ENCODE data around the gene CACNA1C.

Gene CACNA1C

DNA sequence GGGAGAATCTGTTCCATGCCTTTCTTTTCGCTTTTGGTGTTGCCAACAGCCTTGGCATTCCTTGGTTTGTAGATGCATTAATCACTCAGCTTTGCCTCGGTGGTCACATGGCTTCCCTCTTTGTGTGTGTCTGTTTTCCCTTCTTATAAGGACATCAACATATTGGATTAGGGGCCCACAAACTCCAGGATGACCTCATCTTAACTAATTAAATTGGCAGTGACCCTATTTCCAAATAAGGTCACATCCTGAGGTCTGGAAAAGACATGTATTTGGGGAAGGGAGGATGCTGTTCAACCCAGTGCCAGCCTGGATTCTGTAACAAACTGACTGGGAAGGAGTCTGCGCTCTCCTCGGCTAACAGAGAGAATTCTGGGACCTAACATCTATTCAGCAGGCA is 376.2 kb downstream of the CACNA1C start:
- H3K27me3 ChIP-seq (ENCODE audit: control insufficient read depth, insufficient read depth, low read length, poor library complexity, severe bottlenecking), result no peaks in the 10 kb centered on the region
- 94% methylated on average over 4 of the region's 4 CpGs for WGBS, 2 experiments
- H3K4me1 ChIP-seq (ENCODE audit: control insufficient read depth, insufficient read depth, low read length), result no peaks in the 10 kb centered on the region
- no peak overlapping the region for H3K4me3 ChIP-seq (ENCODE audit: insufficient read depth, low read depth, low read length)
- no peaks in the 10 kb centered on the region for H3K36me3 ChIP-seq (ENCODE audit: control insufficient read depth, insufficient read depth, low read length)
- H3K9me3 ChIP-seq (ENCODE audit: control insufficient read depth, low read length), result no peaks in the 10 kb centered on the region
- H3K27ac ChIP-seq (ENCODE audit: insufficient read depth, low read depth, low read length, poor library complexity, severe bottlenecking), result no peak overlapping the region

DNA sequence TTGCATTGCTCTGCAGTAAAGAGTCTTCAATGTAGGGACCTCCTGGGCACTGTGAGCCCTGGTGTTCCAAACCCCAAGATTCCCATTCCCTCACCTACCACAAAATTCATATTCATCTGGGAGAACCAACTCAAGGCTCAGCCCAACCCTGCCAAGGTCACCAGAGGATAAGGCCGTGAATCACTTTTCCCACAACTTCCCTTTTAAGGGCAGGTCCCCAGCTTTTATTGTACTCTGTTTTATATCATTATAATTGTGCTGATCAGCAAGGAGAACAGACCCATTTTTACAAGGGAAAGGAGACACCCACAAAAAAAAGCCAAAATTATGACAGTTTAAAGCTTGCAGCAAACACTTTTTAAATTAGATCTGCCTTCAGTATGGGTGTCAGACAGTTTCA is 379.0 kb downstream of the CACNA1C start:
- Histone ChIP-seq H3K4me3 (ENCODE audit: insufficient read depth, low read depth, low read length) (no peak overlapping the region), H3K27me3 (ENCODE audit: control insufficient read depth, insufficient read depth, low read length, poor library complexity, severe bottlenecking) (no peaks in the 10 kb centered on the region), H3K9me3 (ENCODE audit: control insufficient read depth, low read length) (no peaks in the 10 kb centered on the region), H3K4me1 (ENCODE audit: control insufficient read depth, insufficient read depth, low read length) (no peaks in the 10 kb centered on the region), H3K36me3 (ENCODE audit: control insufficient read depth, insufficient read depth, low read length) (no peaks in the 10 kb centered on the region), H3K27ac (ENCODE audit: insufficient read depth, low read depth, low read length, poor library complexity, severe bottlenecking) (no peak overlapping the region)
- WGBS, 2 experiments, result 100% methylated on average over 1 of the region's 1 CpG

DNA sequence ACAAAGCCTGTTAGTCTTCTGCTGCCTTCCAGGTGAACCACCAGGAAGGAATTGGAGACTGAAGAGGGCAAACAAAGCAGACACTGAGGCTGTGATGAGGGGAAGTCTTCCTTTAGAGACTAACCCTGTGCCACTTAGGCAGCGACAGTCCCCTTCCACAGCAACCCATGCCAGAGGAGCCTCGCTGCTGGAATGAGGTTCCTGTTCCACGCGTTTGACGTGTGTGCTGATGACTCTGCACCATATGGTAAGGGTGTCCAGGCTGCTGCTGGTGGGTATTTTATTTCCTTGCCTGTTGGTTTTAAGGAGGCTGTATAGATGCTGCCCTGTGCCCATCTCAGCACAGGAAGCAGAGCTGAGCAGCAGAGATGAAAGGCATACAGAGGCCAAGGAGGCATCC is 380.1 kb downstream of the CACNA1C start:
- no peaks in the 10 kb centered on the region for H3K4me1 ChIP-seq (ENCODE audit: control insufficient read depth, insufficient read depth, low read length)
- H3K27me3 ChIP-seq (ENCODE audit: control insufficient read depth, insufficient read depth, low read length, poor library complexity, severe bottlenecking), result no peaks in the 10 kb centered on the region
- 94 to 98% methylated on average over 5 of the region's 5 CpGs for WGBS, 2 experiments

DNA sequence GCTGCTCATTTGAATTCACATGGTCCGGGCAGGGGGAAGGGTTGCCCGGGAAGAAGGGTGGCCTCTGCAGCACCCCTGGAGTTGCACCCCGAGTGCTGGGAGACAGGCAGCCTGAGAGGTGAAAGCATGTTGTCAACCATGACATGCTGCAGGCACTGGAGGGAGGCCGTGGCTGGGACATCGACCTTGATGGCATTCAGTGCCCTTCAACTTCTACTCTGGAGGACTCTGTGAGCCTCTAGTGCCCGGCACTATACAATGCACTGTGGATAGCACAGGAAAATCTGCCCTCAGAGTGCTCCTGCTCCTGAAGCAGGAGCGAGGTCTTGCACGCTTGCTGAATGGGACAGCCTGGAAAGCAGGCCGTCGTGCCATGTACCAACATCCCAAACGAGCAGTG is 382.7 kb downstream of the CACNA1C start:
- no peaks in the 10 kb centered on the region for H3K9me3 ChIP-seq (ENCODE audit: control insufficient read depth, low read length)
- 87% methylated on average over 11 of the region's 11 CpGs for WGBS, 2 experiments
- no peak overlapping the region for H3K27ac ChIP-seq (ENCODE audit: insufficient read depth, low read depth, low read length, poor library complexity, severe bottlenecking)
- H3K36me3 ChIP-seq (ENCODE audit: control insufficient read depth, insufficient read depth, low read length), result no peaks in the 10 kb centered on the region
- H3K27me3 ChIP-seq (ENCODE audit: control insufficient read depth, insufficient read depth, low read length, poor library complexity, severe bottlenecking), result no peaks in the 10 kb centered on the region
- H3K4me1 ChIP-seq (ENCODE audit: control insufficient read depth, insufficient read depth, low read length), result no peaks in the 10 kb centered on the region
- no peak overlapping the region for H3K4me3 ChIP-seq (ENCODE audit: insufficient read depth, low read depth, low read length)

More for the DNA sequence above, 380.1 kb downstream of the CACNA1C start:
- Histone ChIP-seq H3K36me3 (ENCODE audit: control insufficient read depth, insufficient read depth, low read length) (no peaks in the 10 kb centered on the region), H3K4me3 (ENCODE audit: insufficient read depth, low read depth, low read length) (no peak overlapping the region), H3K9me3 (ENCODE audit: control insufficient read depth, low read length) (no peaks in the 10 kb centered on the region), H3K27ac (ENCODE audit: insufficient read depth, low read depth, low read length, poor library complexity, severe bottlenecking) (no peak overlapping the region)

DNA sequence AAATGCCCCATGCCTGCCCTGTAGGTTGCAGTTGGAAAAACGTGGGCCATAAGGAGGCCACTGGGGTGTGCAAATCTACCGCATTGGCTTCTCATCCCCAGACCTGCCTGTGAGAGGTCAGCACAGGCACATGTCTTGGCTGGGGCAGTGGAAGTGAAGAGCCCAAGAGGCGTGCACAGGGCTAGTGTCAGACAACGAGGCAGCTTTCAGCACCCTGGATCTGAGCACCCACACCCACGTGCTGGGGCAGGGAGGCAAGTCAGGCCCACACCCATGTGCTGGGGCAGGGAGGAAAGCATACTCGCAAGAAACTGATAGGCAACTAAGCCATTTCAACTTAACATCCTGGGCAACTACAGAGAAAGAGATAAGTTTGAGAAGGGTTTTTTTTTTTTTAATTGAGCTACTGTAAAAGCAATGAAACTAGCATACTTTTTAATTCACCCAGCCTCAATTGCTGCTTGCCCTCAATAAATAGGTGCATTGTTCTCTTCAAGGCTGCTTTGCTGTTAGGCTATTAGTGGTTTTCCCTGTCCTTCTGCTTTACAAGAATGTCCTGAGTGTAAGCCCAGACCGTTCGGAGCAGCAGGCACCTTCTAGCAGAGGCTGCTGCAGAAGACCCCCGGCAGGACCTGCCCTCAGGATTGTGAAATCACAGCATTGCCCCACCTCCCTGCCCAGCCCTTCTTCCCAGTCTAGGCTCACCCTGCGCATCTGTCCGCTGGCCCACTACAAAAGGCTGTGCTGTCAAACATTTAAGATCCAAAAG is 386.7 kb downstream of the CACNA1C start:
- no peaks in the 10 kb centered on the region for H3K36me3 ChIP-seq (ENCODE audit: control insufficient read depth, insufficient read depth, low read length)
- no peaks in the 10 kb centered on the region for H3K4me1 ChIP-seq (ENCODE audit: control insufficient read depth, insufficient read depth, low read length)
- H3K9me3 ChIP-seq (ENCODE audit: control insufficient read depth, low read length), result no peaks in the 10 kb centered on the region
- no peak overlapping the region for H3K27ac ChIP-seq (ENCODE audit: insufficient read depth, low read depth, low read length, poor library complexity, severe bottlenecking)
- H3K27me3 ChIP-seq (ENCODE audit: control insufficient read depth, insufficient read depth, low read length, poor library complexity, severe bottlenecking), result no peaks in the 10 kb centered on the region
- 90 to 92% methylated on average over 11 of the region's 11 CpGs for WGBS, 2 experiments
- no peak overlapping the region for H3K4me3 ChIP-seq (ENCODE audit: insufficient read depth, low read depth, low read length)

DNA sequence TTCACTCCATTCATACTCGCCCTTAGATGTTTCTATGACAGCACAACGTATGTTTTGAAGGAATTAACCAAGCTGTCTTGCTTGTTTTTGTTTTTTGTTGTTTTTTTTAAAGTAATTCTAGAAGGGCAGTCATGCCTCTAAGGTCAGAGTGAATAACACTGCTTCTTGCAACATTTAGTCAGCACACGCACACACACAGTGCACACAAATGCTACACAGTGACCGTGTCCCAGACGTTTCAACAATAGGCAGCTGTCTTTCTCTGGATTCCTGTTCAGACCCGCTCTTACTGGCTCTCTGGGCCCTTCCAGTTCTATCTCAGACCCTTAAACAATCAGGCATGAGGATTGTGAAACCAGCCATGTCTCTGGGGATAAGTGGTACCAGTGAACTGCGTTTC is 391.0 kb downstream of the CACNA1C start:
- no peak overlapping the region for H3K27ac ChIP-seq (ENCODE audit: insufficient read depth, low read depth, low read length, poor library complexity, severe bottlenecking)
- no peaks in the 10 kb centered on the region for H3K36me3 ChIP-seq (ENCODE audit: control insufficient read depth, insufficient read depth, low read length)
- 90 to 93% methylated on average over 7 of the region's 7 CpGs for WGBS, 2 experiments
- no peaks in the 10 kb centered on the region for H3K4me1 ChIP-seq (ENCODE audit: control insufficient read depth, insufficient read depth, low read length)
- no peaks in the 10 kb centered on the region for H3K27me3 ChIP-seq (ENCODE audit: control insufficient read depth, insufficient read depth, low read length, poor library complexity, severe bottlenecking)
- H3K9me3 ChIP-seq (ENCODE audit: control insufficient read depth, low read length), result no peaks in the 10 kb centered on the region
- no peak overlapping the region for H3K4me3 ChIP-seq (ENCODE audit: insufficient read depth, low read depth, low read length)

DNA sequence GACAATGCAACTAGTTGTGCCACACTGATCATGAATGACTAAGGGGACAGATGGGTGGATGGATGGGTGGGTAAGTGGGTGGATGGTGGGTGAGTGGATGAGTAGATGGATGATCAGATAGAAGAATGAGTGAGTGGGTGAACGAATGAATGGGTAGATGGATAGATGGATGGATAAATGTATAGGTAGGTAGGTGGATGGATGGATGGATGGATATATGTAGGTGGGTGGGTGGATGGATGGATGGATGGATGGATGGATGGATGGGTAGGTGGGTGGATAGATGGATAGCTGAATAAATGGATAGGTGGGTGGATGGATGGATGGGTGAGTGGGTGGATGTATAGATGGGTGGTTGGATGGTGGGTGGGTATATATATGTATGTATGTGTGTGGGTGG is 393.2 kb downstream of the CACNA1C start:
- Histone ChIP-seq H3K9me3 (ENCODE audit: control insufficient read depth, low read length) (no peaks in the 10 kb centered on the region), H3K4me1 (ENCODE audit: control insufficient read depth, insufficient read depth, low read length) (no peaks in the 10 kb centered on the region), H3K27ac (ENCODE audit: insufficient read depth, low read depth, low read length, poor library complexity, severe bottlenecking) (no peak overlapping the region), H3K4me3 (ENCODE audit: insufficient read depth, low read depth, low read length) (no peak overlapping the region), H3K27me3 (ENCODE audit: control insufficient read depth, insufficient read depth, low read length, poor library complexity, severe bottlenecking) (no peaks in the 10 kb centered on the region), H3K36me3 (ENCODE audit: control insufficient read depth, insufficient read depth, low read length) (no peaks in the 10 kb centered on the region)
- WGBS, 2 experiments, result 84% methylated on average over 1 of the region's 1 CpG

DNA sequence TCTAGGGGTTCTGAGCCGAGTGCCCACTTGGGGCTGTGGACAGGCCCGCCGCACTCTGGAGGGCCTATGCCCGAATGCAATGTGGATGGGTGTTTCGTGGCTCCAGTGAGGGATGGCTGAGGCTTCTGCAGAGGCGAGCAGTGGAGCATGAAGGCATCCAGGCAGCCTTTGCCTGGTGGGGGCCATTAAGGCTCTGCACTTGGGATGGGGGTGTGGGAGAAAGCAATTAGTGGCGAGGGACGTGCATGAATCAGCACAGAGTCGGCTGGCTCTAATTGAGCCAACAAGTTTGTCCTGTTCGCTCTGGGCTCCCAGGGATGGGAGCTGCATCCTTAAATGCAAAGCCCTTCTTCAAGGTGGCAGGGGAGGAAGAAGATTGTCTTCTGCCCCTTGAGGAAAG is 395.1 kb downstream of the CACNA1C start:
- Histone ChIP-seq H3K4me3 (ENCODE audit: insufficient read depth, low read depth, low read length) (no peak overlapping the region), H3K9me3 (ENCODE audit: control insufficient read depth, low read length) (no peaks in the 10 kb centered on the region), H3K27me3 (ENCODE audit: control insufficient read depth, insufficient read depth, low read length, poor library complexity, severe bottlenecking) (no peaks in the 10 kb centered on the region), H3K27ac (ENCODE audit: insufficient read depth, low read depth, low read length, poor library complexity, severe bottlenecking) (no peak overlapping the region), H3K36me3 (ENCODE audit: control insufficient read depth, insufficient read depth, low read length) (no peaks in the 10 kb centered on the region), H3K4me1 (ENCODE audit: control insufficient read depth, insufficient read depth, low read length) (no peaks in the 10 kb centered on the region)
- WGBS, 2 experiments, result 85 to 88% methylated on average over 10 of the region's 10 CpGs

DNA sequence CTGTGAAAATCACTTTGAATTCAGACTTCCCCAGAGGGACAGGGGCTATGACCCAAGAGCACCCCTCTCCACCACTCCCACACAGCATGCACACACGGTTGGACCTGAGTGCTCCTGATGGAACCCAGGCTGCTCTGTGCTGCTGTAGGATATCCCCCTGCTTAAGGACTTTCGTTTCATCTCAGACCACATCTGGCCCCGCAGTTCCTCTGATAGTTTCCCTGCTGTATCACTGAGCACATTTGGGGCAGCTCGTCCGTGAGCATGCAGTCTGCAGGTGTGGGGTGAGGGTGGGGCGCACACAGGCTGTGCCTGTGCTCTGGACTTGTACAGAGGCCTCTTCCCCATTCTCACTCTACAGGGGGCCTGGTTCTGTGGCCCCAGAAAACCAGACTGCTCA is 396.8 kb downstream of the CACNA1C start:
- 85 to 89% methylated on average over 6 of the region's 6 CpGs for WGBS, 2 experiments
- H3K36me3 ChIP-seq (ENCODE audit: control insufficient read depth, insufficient read depth, low read length), result no peaks in the 10 kb centered on the region
- no peaks in the 10 kb centered on the region for H3K4me1 ChIP-seq (ENCODE audit: control insufficient read depth, insufficient read depth, low read length)
- no peak overlapping the region for H3K27ac ChIP-seq (ENCODE audit: insufficient read depth, low read depth, low read length, poor library complexity, severe bottlenecking)
- H3K4me3 ChIP-seq (ENCODE audit: insufficient read depth, low read depth, low read length), result no peak overlapping the region
- H3K9me3 ChIP-seq (ENCODE audit: control insufficient read depth, low read length), result no peaks in the 10 kb centered on the region
- no peaks in the 10 kb centered on the region for H3K27me3 ChIP-seq (ENCODE audit: control insufficient read depth, insufficient read depth, low read length, poor library complexity, severe bottlenecking)

DNA sequence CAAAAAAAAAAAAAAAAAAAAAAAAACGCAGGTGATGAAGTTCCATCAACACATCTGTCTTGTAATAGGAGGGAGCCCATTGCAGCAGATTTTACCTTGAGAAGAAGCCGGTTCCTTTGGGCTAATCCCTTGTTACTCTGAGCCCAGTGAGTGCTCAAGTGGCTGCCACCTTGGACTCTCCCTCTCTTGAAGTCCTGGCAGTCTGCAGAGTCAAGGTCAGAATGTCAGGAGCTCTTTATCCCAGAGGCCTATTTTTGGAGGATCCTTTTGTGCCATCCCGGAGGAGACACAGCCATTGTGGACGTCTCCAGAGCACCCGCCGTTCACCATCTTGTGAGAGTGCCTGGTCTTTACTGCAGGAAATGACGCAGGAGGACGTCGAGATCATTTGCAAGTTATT is 397.8 kb downstream of the CACNA1C start:
- WGBS, 2 experiments, result 79 to 86% methylated on average over 8 to 9 of the region's 9 CpGs
- Histone ChIP-seq H3K27me3 (ENCODE audit: control insufficient read depth, insufficient read depth, low read length, poor library complexity, severe bottlenecking) (no peaks in the 10 kb centered on the region), H3K4me3 (ENCODE audit: insufficient read depth, low read depth, low read length) (no peak overlapping the region)

DNA sequence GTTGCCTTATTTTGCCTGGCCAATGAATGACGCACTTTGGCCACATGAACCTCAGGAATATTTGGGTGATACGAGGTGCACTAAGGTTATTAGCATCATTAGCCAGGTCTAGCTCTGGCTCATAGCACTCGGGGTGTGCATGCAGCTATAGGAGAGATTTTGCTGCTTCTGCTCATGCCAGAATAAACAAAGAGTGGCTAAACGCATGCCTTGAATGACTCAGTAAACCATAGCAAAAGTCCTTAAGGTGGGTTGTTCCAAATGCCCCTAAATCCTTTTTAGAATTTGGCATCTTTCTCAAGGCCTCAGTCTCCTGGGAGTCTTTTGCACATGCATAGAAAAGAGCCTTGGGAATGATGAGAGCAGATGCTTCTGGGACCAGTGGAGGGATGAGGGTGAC is 398.2 kb downstream of the CACNA1C start:
- H3K4me1 ChIP-seq (ENCODE audit: control insufficient read depth, insufficient read depth, low read length), result no peaks in the 10 kb centered on the region
- H3K36me3 ChIP-seq (ENCODE audit: control insufficient read depth, insufficient read depth, low read length), result no peaks in the 10 kb centered on the region
- H3K4me3 ChIP-seq (ENCODE audit: insufficient read depth, low read depth, low read length), result no peak overlapping the region
- WGBS, 2 experiments, result 91 to 92% methylated on average over 4 of the region's 4 CpGs
- H3K9me3 ChIP-seq (ENCODE audit: control insufficient read depth, low read length), result no peaks in the 10 kb centered on the region
- no peak overlapping the region for H3K27ac ChIP-seq (ENCODE audit: insufficient read depth, low read depth, low read length, poor library complexity, severe bottlenecking)
- no peaks in the 10 kb centered on the region for H3K27me3 ChIP-seq (ENCODE audit: control insufficient read depth, insufficient read depth, low read length, poor library complexity, severe bottlenecking)

More for the DNA sequence above, 397.8 kb downstream of the CACNA1C start:
- no peak overlapping the region for H3K27ac ChIP-seq (ENCODE audit: insufficient read depth, low read depth, low read length, poor library complexity, severe bottlenecking)
- H3K9me3 ChIP-seq (ENCODE audit: control insufficient read depth, low read length), result no peaks in the 10 kb centered on the region
- no peaks in the 10 kb centered on the region for H3K4me1 ChIP-seq (ENCODE audit: control insufficient read depth, insufficient read depth, low read length)
- H3K36me3 ChIP-seq (ENCODE audit: control insufficient read depth, insufficient read depth, low read length), result no peaks in the 10 kb centered on the region
